GM12878 (cell line): ENCODE results near the gene NAA15. TPM values are rescaled to one million over a fixed set of nuclear protein-coding genes. Genes with fewer than 3 reads are reported as not detected.

Source experiments
- ATAC-seq: fragments of 200-7000 bp; cut with Tn5 transposase; 3 replicates; pipeline ENCODE4 v1.9.1; 2020; ENCODE audit warnings: mild to moderate bottlenecking, moderate library complexity
- BruUV-seq: library from RNA; stranded (reverse); fragments of 400-500 nt; replicated peaks from 2 replicates; lab custom pipeline; 2021; lab: Mats Ljungman, UMichigan
- CTCF ChIA-PET: fragments of 300-600 bp; sonication (Branson Sonifier 250); formaldehyde crosslinking; extraction: SDS; loops from one replicate; lab custom pipeline; 2021; ENCODE audit warnings: inconsistent platforms; lab: Yijun Ruan, JAX
- POLR2A ChIA-PET: fragments of 350-600 bp; formaldehyde crosslinking; extraction: SDS; loops from one replicate; lab custom pipeline; 2021; ENCODE audit warnings: inconsistent platforms; lab: Charles Lee
- RAD21 ChIA-PET: fragments of 300-600 bp; sonication (Branson Sonifier 250); formaldehyde crosslinking; loops from one replicate; lab custom pipeline; 2023; ENCODE audit warnings: antibody characterized with exemption; ENCODE audit not compliant: unreplicated experiment; lab: Charles Lee
- SMC1A ChIA-PET: fragments of 300-600 bp; sonication (Branson Sonifier 250); formaldehyde crosslinking; loops from one replicate; lab custom pipeline; 2023; ENCODE audit not compliant: unreplicated experiment, uncharacterized antibody; lab: Charles Lee
- DNase-seq: peaks from one replicate; pipeline ENCODE4 v3.0.0-alpha.2; 2011; ENCODE audit warnings: low read depth, low spot score
- FAIRE-seq: peaks from 3 replicates; lab custom pipeline; 2011; peaks lifted over from hg19 to GRCh38; lab: Jason Lieb, UNC
- H2AFZ ChIP-seq: 2 replicates; pipeline ENCODE4 v1.6.0; 2011; ENCODE audit warnings: low read depth, low read length, control low read depth; ENCODE audit not compliant: control insufficient read depth
- H3K27ac ChIP-seq: 2 replicates; pipeline ENCODE4 v1.5.1; 2011; ENCODE audit warnings: control low read depth; ENCODE audit not compliant: control insufficient read depth, insufficient read depth
- H3K27me3 ChIP-seq, 2 experiments: replicated peaks in 1 of 2; 2 replicates each; pipeline versions ENCODE4 v1.6.0 to v1.6.1; 2011; ENCODE audit warnings: low read length in 1 of 2; ENCODE audit not compliant: control insufficient read depth in 2 of 2, insufficient read depth in 2 of 2
- H3K36me3 ChIP-seq, 2 experiments: 2 replicates each; pipeline ENCODE4 v1.5.1; 2011; ENCODE audit warnings: low read length in 1 of 2; ENCODE audit not compliant: control insufficient read depth in 2 of 2, insufficient read depth in 2 of 2
- H3K4me1 ChIP-seq: 2 replicates; pipeline ENCODE4 v1.6.1; 2011; ENCODE audit warnings: mild to moderate bottlenecking, low read length, moderate library complexity, mixed read lengths; ENCODE audit not compliant: control insufficient read depth, insufficient read depth
- H3K4me2 ChIP-seq: 2 replicates; pipeline ENCODE4 v1.6.0; 2011; ENCODE audit warnings: control low read depth; ENCODE audit not compliant: control insufficient read depth, insufficient read depth
- H3K4me3 ChIP-seq: fragments of 200-600 bp; sonication (generic); 2 replicates; pipeline ENCODE4 v1.5.1; 2016
- H3K79me2 ChIP-seq: 2 replicates; pipeline ENCODE4 v1.6.0; 2011; ENCODE audit warnings: low read length; ENCODE audit not compliant: control insufficient read depth, insufficient read depth
- H3K9ac ChIP-seq: 2 replicates; pipeline ENCODE4 v1.8.0; 2011; ENCODE audit warnings: low read length, control low read depth, mixed read lengths; ENCODE audit not compliant: control insufficient read depth, insufficient read depth
- H3K9me3 ChIP-seq: replicated peaks from 3 replicates; pipeline ENCODE4 v1.5.1; 2011; ENCODE audit warnings: mild to moderate bottlenecking, low read length; ENCODE audit not compliant: control insufficient read depth, insufficient read depth
- H4K20me1 ChIP-seq: 2 replicates; pipeline ENCODE4 v1.6.0; 2011; ENCODE audit not compliant: control insufficient read depth, insufficient read depth
- BMI1 ChIP-seq: fragments of 450-650 bp; IDR thresholded peaks from 2 replicates; pipeline ENCODE4 v1.6.1; 2016; ENCODE audit warnings: mild to moderate bottlenecking, moderate library complexity, borderline replicate concordance
- EED ChIP-seq: sonication (generic); IDR thresholded peaks from 2 replicates; pipeline ENCODE4 v1.6.1; 2016; ENCODE audit warnings: antibody characterized with exemption, low read depth
- FOS ChIP-seq: IDR thresholded peaks from 3 replicates; pipeline ENCODE4 v1.6.1; 2011; ENCODE audit warnings: borderline replicate concordance; ENCODE audit not compliant: insufficient read length; ENCODE audit errors: extremely low read depth
- FOXM1 ChIP-seq: IDR thresholded peaks from 2 replicates; pipeline ENCODE4 v1.6.1; 2012; ENCODE audit warnings: low read depth, mild to moderate bottlenecking, inconsistent platforms, low read length, moderate library complexity
- HDAC6 ChIP-seq: fragments of 200-600 bp; sonication (generic); IDR thresholded peaks from one replicate; pipeline ENCODE4 v1.8.0; 2017; ENCODE audit warnings: antibody characterized with exemption; ENCODE audit not compliant: unreplicated experiment
- IRF3 ChIP-seq: fragments of 450-650 bp; IDR thresholded peaks from 2 replicates; pipeline ENCODE4 v1.6.1; 2014; ENCODE audit warnings: mild to moderate bottlenecking
- JUNB ChIP-seq: IDR thresholded peaks from 2 replicates; pipeline ENCODE4 v1.6.1; 2016; ENCODE audit warnings: antibody characterized with exemption, mild to moderate bottlenecking
- KAT2A ChIP-seq: conservative IDR thresholded peaks from 2 replicates; pipeline ENCODE4 v1.6.1; 2011; ENCODE audit warnings: low read depth, low read length; ENCODE audit not compliant: control insufficient read depth
- NR2F1 ChIP-seq: fragments of 450-650 bp; conservative IDR thresholded peaks from 2 replicates; pipeline ENCODE4 v1.6.1; 2017; ENCODE audit warnings: mild to moderate bottlenecking
- POLR2AphosphoS2 ChIP-seq: IDR thresholded peaks from 2 replicates; pipeline ENCODE4 v1.6.1; 2011; ENCODE audit warnings: low read depth, mild to moderate bottlenecking, low read length, improper control_type of control experiment, moderate library complexity
- RAD51 ChIP-seq: fragments of 450-650 bp; IDR thresholded peaks from 2 replicates; pipeline ENCODE4 v1.6.1; 2016; ENCODE audit warnings: moderate library complexity, mild to moderate bottlenecking, inconsistent platforms
- RCOR1 ChIP-seq: conservative IDR thresholded peaks from 2 replicates; pipeline ENCODE4 v1.6.1; 2012; ENCODE audit warnings: low read depth, low read length, improper control_type of control experiment
- SP1 ChIP-seq: IDR thresholded peaks from one replicate; pipeline ENCODE4 v1.6.1; 2011; ENCODE audit warnings: low read depth, low read length
- SPI1 ChIP-seq: IDR thresholded peaks from 2 replicates; pipeline ENCODE4 v1.6.1; 2011; ENCODE audit warnings: low read depth, mild to moderate bottlenecking, low read length, moderate library complexity, borderline replicate concordance; ENCODE audit not compliant: insufficient read depth
- ZBTB40 ChIP-seq: fragments of 450-650 bp; IDR thresholded peaks from 2 replicates; pipeline ENCODE4 v1.6.1; 2016; ENCODE audit warnings: mild to moderate bottlenecking, moderate library complexity, borderline replicate concordance
- WGBS: methylation state at CpG from one replicate; pipeline ENCODE4 v1.1.6; 2016; ENCODE audit warnings: low lambda C conversion rate; ENCODE audit not compliant: insufficient replicate concordance, insufficient coverage; ENCODE audit errors: missing lambda C conversion rate; 5-methylcytosine and 5-hydroxymethylcytosine counted together
- in situ Hi-C: fragments of 300-500 bp; cut with MboI; formaldehyde crosslinking; loops from 9 replicates; pipeline ENCODE4 v1.14.3; 2018; ENCODE audit warnings: mixed read lengths
- intact Hi-C: fragments of 100-400 bp; cut with micrococcal nuclease; formaldehyde crosslinking; loops from one replicate; pipeline ENCODE4 v1.14.2; 2022; ENCODE audit not compliant: unreplicated experiment
- polyA plus RNA-seq, 11 experiments: library from polyadenylated mRNA; depleted of rRNA in 4 of 11; unstranded in 6 of 11; stranded (reverse) in 5 of 11; fragments of >200 nt; fragmentation: Nextera tagmentation in 4 of 11; fragmentation: Illumina TruSeq in 1 of 11; extraction: Ambion mirVana in 4 of 11; extraction: Trizol in 1 of 11; gene quantifications; 1 replicate in 1 of 11; 2 replicates in 10 of 11; pipeline versions ENCODE4 v1.2.1 to v1.2.3, GENCODE V29; 2011 to 2016; ENCODE audit warnings: inconsistent platforms in 2 of 11, missing spikeins in 2 of 11, low read depth in 1 of 11
- total RNA-seq, 4 experiments: library from RNA; depleted of rRNA in 3 of 4; stranded (reverse); fragments of >200 nt in 3 of 4; fragmentation: Illumina TruSeq in 1 of 4; extraction: Trizol in 1 of 4; gene quantifications; 2 replicates each; pipeline versions ENCODE4 v1.2.1 to v1.2.3, GENCODE V29; 2013 to 2021

NAA15 gene
- total and polyA plus RNA-seq, 10 of the 15 experiments (the other 5 are each of a cell fraction or from before 2014, with no cell fraction given): 24.3 to 93.1 (median 51.9) TPM

GRCh38 chr4:139389102-139389501 is 87.8 kb downstream of the NAA15 start:
- intact Hi-C loops: no loop called here
- ChIA-PET POLR2A (no interaction called here), CTCF (no interaction called here), SMC1A (no interaction called here), RAD21 (no interaction called here)
- FAIRE-seq (no peak), ATAC-seq (no peak), DNase-seq (no peak)
- H4K20me1 ChIP-seq: no peaks in the 10 kb centered on the region
- no peak overlapping the region for H3K4me3 ChIP-seq
- TF ChIP-seq BMI1 (no peak), FOS (no peak), FOXM1 (no peak), RAD51 (no peak), SP1 (no peak), SPI1 (no peak), POLR2AphosphoS2 (no peak), RCOR1 (no peak)
- H3K79me2 ChIP-seq: no peaks in the 10 kb centered on the region
- H3K4me2 ChIP-seq: no peak overlapping the region
- H3K27ac ChIP-seq: no peak overlapping the region
- no TSS peak for BruUV-seq
- peaks cover 6 to 26% of the 10 kb centered on the region in 2 experiments for H3K36me3 ChIP-seq
- H3K9ac ChIP-seq: no peak overlapping the region
- no peaks in the 10 kb centered on the region for H3K9me3 ChIP-seq
- H2AFZ ChIP-seq: no peak overlapping the region
- in situ Hi-C loops: no loop called here
- no peaks in the 10 kb centered on the region for H3K4me1 ChIP-seq
- no peaks in the 10 kb centered on the region for H3K27me3 ChIP-seq

- Histone ChIP-seq H3K9ac (no peak overlapping the region), H3K9me3 (no peaks in the 10 kb centered on the region), H3K4me3 (no peak overlapping the region), H4K20me1 (no peaks in the 10 kb centered on the region), H2AFZ (no peak overlapping the region), H3K4me1 (no peaks in the 10 kb centered on the region), H3K27me3 (no peaks in the 10 kb centered on the region), H3K27ac (no peak overlapping the region), H3K36me3 (peaks cover 5 to 26% of the 10 kb centered on the region in 2 experiments), H3K79me2 (no peaks in the 10 kb centered on the region), H3K4me2 (no peak overlapping the region)
- in situ Hi-C loops: no loop called here
- intact Hi-C loops: no loop called here
- CTCF ChIA-PET: interaction anchor here (1.1 kb wide), 1 partner anchor 9 kb away, joined by 3 read pairs; no protein-coding TSS in a partner anchor
- RAD21 ChIA-PET: interaction anchor here (1.0 kb wide), 1 partner anchor 93 kb away, joined by 3 read pairs; no protein-coding TSS in a partner anchor
- ATAC-seq (no peak), FAIRE-seq (no peak), DNase-seq (no peak)
- POLR2A ChIA-PET: no interaction called here
- SMC1A ChIA-PET: interaction anchor here (1.2 kb wide), 1 partner anchor 56 kb away, joined by 3 read pairs; no protein-coding TSS in a partner anchor
- WGBS: 97% methylated on average over 1 of the region's 1 CpG
- no TSS peak for BruUV-seq
- no peak for TF ChIP-seq IRF3
- TF ChIP-seq KAT2A: no peak
- no peak for TF ChIP-seq NR2F1
- TF ChIP-seq ZBTB40: no peak
- no peak for TF ChIP-seq JUNB
- TF ChIP-seq EED: no peak
- TF ChIP-seq HDAC6: no peak
These were observed 88.7 kb downstream of the NAA15 start for GRCh38 chr4:139389991-139390390.
